Left colon (tissue), 2 donors: ENCODE measurements around the gene PHF21A. TPM values are rescaled to one million over a fixed set of nuclear protein-coding genes. Genes with fewer than 3 reads are reported as not detected.
"Not testable (repeated sequence)": the region's sequence is repeated elsewhere in the genome, so short reads cannot be mapped to it uniquely, and the experiment has no call there.

Experiments
- ATAC-seq: fragments of 200-7000 bp; cut with Tn5 transposase; one replicate; pipeline ENCODE4 v1.9.1; 2020; ENCODE audit warnings: mild to moderate bottlenecking, moderate library complexity
- DNase-seq, 2 donors: peaks; one replicate each; pipeline ENCODE4 v3.0.0-alpha.2; 2020
- intact Hi-C, 2 donors: fragments of 100-400 bp; cut with DNase I in 1 of 2; cut with micrococcal nuclease in 1 of 2; formaldehyde crosslinking; loops; one replicate each; pipeline versions ENCODE4 v1.11.2 to v1.14.0; 2022; cut with DNase I, micrococcal nuclease
- total RNA-seq, 2 donors: library from RNA; stranded (reverse); fragmentation: NEBNext Ultra II Directional; extraction: Animal tissue kit (Norgen Biotek cat#: 25700); gene quantifications; one replicate each; pipeline ENCODE4 v1.2.1, GENCODE V29; 2021
- donor health status: DM: no; HTN: no; CAD: no.
- donor health status: DM: yes; HTN: yes; CAD: no.

The PHF21A gene
- total RNA-seq, 2 donors from 2014 or later: 19.9 to 24.5 TPM

GRCh38 chr11:46050003-46050461 lies 71.2 kb downstream of the PHF21A start:
- intact Hi-C loops: no loop called here
- no peak for ATAC-seq
- no peak for DNase-seq

GRCh38 chr11:46049325-46049897 lies 71.8 kb downstream of the PHF21A start:
- intact Hi-C loops: no loop called here
- no peak for ATAC-seq
- DNase-seq: no peak

- no peak for ATAC-seq
- DNase-seq: no peak
- intact Hi-C loops: no loop called here
Measured at GRCh38 chr11:46048198-46048597, 73.1 kb downstream of the PHF21A start.

- DNase-seq: no peak
- ATAC-seq: no peak
- intact Hi-C loops: no loop called here
Measured at GRCh38 chr11:46047520-46047919, 73.7 kb downstream of the PHF21A start.

GRCh38 chr11:46045811-46046210 lies 75.4 kb downstream of the PHF21A start:
- ATAC-seq (no peak), DNase-seq (no peak)
- intact Hi-C loops: no loop called here

GRCh38 chr11:46044601-46045000 lies 76.7 kb downstream of the PHF21A start:
- DNase-seq (no peak), ATAC-seq (peak; percentile 72)
- intact Hi-C loops: no loop called here

GRCh38 chr11:46039990-46040389 lies 81.3 kb downstream of the PHF21A start:
- DNase-seq: no peak
- peak; percentile 27 for ATAC-seq
- intact Hi-C loops: no loop called here

- intact Hi-C loops: no loop called here
- ATAC-seq (no peak), DNase-seq (no peak)
Measured at GRCh38 chr11:46038529-46038928, 82.7 kb downstream of the PHF21A start.

GRCh38 chr11:46036969-46037368 lies 84.3 kb downstream of the PHF21A start:
- no peak for DNase-seq
- no peak for ATAC-seq
- intact Hi-C loops: no loop called here

- intact Hi-C loops: no loop called here
- ATAC-seq: no peak
- no peak for DNase-seq
Measured at GRCh38 chr11:46036009-46036408, 85.2 kb downstream of the PHF21A start.

- DNase-seq (no peak), ATAC-seq (no peak)
- intact Hi-C loops: no loop called here
Measured at GRCh38 chr11:46034041-46034440, 87.2 kb downstream of the PHF21A start.

GRCh38 chr11:46026606-46027293 lies 94.5 kb downstream of the PHF21A start:
- no peak for ATAC-seq
- no peak for DNase-seq
- intact Hi-C loops: no loop called here

GRCh38 chr11:46020084-46020599 lies 101.1 kb downstream of the PHF21A start:
- DNase-seq: no peak
- intact Hi-C loops: no loop called here
- ATAC-seq: no peak

GRCh38 chr11:46018651-46019050 lies 102.6 kb downstream of the PHF21A start:
- no peak for DNase-seq
- intact Hi-C loops: no loop called here

GRCh38 chr11:46017341-46017740 lies 103.9 kb downstream of the PHF21A start:
- DNase-seq: no peak
- intact Hi-C loops: no loop called here
- peak; percentile 55 for ATAC-seq

More at GRCh38 chr11:46018651-46019050, 102.6 kb downstream of the PHF21A start:
- ATAC-seq: no peak

GRCh38 chr11:46015941-46016340 lies 105.3 kb downstream of the PHF21A start:
- intact Hi-C loops: no loop called here
- DNase-seq: no peak
- ATAC-seq: no peak

GRCh38 chr11:46014168-46014567 lies 107.1 kb downstream of the PHF21A start:
- ATAC-seq, intact Hi-C loops, DNase-seq: not testable (repeated sequence)

GRCh38 chr11:46012185-46012584 lies 109.1 kb downstream of the PHF21A start:
- DNase-seq (no peak), ATAC-seq (no peak)
- intact Hi-C loops: no loop called here

- ATAC-seq (no peak), DNase-seq (no peak)
- intact Hi-C loops: no loop called here
Measured at GRCh38 chr11:46010100-46010499, 111.2 kb downstream of the PHF21A start.

GRCh38 chr11:46009647-46010046 lies 111.6 kb downstream of the PHF21A start:
- ATAC-seq: no peak
- no peak for DNase-seq
- intact Hi-C loops: no loop called here
